ENCODE measurements around the gene ESR1. TPM values are rescaled to one million over a fixed set of nuclear protein-coding genes. Genes with fewer than 3 reads are reported as not detected.

ESR1 gene
- total and polyA plus RNA-seq, 9 of the 15 experiments (the other 6 are each of a cell fraction or from before 2014, with no cell fraction given), result 0.03 to 0.27 (median 0.08) TPM; not detected in 1

DNA sequence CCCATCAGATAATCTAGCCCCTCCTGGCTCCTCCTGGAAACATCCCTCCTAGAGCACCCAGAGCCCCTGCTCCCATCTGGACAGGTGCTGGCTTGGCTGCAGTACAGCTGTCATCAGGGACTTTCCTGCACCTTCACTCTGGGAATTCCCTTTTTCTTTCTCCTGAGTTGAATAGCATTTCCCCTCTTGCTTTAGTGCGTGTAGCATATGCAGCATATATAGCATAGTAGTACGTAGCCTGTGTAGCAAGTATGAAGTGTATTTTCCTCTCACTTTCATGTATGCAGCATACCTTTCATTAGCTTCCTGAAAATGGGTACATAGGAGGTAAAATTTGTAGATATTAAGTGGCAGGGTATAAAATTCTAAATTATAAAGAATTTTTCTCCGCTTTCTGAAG lies 352.9 kb downstream of the ESR1 start:
- FAIRE-seq (no peak), DNase-seq (ENCODE audit: extremely low read depth in 1 of 4, low spot score in 3 of 4) (no peak), ATAC-seq (no peak)
- H3K4me3 ChIP-seq, result no peak overlapping the region
- no peaks in the 10 kb centered on the region for H4K20me1 ChIP-seq (replicated peaks; ENCODE audit: control insufficient read depth, insufficient read depth, low read length)
- no TSS peak for BruUV-seq (replicated peaks)
- H3K27ac ChIP-seq (ENCODE audit: extremely low read depth, low read depth, low read length), result no peak overlapping the region
- no peaks in the 10 kb centered on the region for H3K79me2 ChIP-seq (ENCODE audit: control insufficient read depth, insufficient read depth, low read length)
- TF ChIP-seq, protein P1, sequence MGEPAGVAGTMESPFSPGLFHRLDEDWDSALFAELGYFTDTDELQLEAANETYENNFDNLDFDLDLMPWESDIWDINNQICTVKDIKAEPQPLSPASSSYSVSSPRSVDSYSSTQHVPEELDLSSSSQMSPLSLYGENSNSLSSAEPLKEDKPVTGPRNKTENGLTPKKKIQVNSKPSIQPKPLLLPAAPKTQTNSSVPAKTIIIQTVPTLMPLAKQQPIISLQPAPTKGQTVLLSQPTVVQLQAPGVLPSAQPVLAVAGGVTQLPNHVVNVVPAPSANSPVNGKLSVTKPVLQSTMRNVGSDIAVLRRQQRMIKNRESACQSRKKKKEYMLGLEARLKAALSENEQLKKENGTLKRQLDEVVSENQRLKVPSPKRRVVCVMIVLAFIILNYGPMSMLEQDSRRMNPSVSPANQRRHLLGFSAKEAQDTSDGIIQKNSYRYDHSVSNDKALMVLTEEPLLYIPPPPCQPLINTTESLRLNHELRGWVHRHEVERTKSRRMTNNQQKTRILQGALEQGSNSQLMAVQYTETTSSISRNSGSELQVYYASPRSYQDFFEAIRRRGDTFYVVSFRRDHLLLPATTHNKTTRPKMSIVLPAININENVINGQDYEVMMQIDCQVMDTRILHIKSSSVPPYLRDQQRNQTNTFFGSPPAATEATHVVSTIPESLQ (CRISPR knock-in tag; IDR thresholded peaks at IDR 0.05), result no peak
- TF ChIP-seq CBFA2T3 (IDR thresholded peaks at IDR 0.05) (no peak), TAF1 (IDR thresholded peaks at IDR 0.05; ENCODE audit: control insufficient read depth, extremely low read depth, insufficient read depth, low read length, severe bottlenecking) (no peak), MED1 (CRISPR knock-in tag; IDR thresholded peaks at IDR 0.05; ENCODE audit: borderline replicate concordance) (no peak), MCM5 (IDR thresholded peaks at IDR 0.05; ENCODE audit: low read depth) (no peak), CCAR2 (IDR thresholded peaks at IDR 0.05; ENCODE audit: low read depth, low read length) (no peak), MAZ (CRISPR knock-in tag; conservative IDR thresholded peaks at IDR 0.05 in 1 of 2, IDR thresholded peaks at IDR 0.05 in 1 of 2) (no peak), MYNN (IDR thresholded peaks at IDR 0.05) (no peak), MYNN (CRISPR knock-in tag; IDR thresholded peaks at IDR 0.05) (no peak), ZNF184 (CRISPR knock-in tag; IDR thresholded peaks at IDR 0.05) (no peak), MAFF (IDR thresholded peaks at IDR 0.05; ENCODE audit: low read length) (no peak), TEAD1 (CRISPR knock-in tag; IDR thresholded peaks at IDR 0.05) (no peak)
- TF ChIP-seq, protein P2, sequence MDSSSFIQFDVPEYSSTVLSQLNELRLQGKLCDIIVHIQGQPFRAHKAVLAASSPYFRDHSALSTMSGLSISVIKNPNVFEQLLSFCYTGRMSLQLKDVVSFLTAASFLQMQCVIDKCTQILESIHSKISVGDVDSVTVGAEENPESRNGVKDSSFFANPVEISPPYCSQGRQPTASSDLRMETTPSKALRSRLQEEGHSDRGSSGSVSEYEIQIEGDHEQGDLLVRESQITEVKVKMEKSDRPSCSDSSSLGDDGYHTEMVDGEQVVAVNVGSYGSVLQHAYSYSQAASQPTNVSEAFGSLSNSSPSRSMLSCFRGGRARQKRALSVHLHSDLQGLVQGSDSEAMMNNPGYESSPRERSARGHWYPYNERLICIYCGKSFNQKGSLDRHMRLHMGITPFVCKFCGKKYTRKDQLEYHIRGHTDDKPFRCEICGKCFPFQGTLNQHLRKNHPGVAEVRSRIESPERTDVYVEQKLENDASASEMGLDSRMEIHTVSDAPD (CRISPR knock-in tag; IDR thresholded peaks at IDR 0.05), result no peak
- TF ChIP-seq, protein P3, sequence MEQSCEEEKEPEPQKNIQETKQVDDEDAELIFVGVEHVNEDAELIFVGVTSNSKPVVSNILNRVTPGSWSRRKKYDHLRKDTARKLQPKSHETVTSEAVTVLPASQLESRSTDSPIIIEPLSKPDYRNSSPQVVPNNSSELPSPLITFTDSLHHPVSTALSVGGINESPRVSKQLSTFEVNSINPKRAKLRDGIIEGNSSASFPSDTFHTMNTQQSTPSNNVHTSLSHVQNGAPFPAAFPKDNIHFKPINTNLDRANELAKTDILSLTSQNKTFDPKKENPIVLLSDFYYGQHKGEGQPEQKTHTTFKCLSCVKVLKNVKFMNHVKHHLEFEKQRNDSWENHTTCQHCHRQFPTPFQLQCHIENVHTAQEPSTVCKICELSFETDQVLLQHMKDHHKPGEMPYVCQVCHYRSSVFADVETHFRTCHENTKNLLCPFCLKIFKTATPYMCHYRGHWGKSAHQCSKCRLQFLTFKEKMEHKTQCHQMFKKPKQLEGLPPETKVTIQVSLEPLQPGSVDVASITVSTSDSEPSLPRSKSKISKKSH (CRISPR knock-in tag; IDR thresholded peaks at IDR 0.05), result no peak
- TF ChIP-seq, protein P4, sequence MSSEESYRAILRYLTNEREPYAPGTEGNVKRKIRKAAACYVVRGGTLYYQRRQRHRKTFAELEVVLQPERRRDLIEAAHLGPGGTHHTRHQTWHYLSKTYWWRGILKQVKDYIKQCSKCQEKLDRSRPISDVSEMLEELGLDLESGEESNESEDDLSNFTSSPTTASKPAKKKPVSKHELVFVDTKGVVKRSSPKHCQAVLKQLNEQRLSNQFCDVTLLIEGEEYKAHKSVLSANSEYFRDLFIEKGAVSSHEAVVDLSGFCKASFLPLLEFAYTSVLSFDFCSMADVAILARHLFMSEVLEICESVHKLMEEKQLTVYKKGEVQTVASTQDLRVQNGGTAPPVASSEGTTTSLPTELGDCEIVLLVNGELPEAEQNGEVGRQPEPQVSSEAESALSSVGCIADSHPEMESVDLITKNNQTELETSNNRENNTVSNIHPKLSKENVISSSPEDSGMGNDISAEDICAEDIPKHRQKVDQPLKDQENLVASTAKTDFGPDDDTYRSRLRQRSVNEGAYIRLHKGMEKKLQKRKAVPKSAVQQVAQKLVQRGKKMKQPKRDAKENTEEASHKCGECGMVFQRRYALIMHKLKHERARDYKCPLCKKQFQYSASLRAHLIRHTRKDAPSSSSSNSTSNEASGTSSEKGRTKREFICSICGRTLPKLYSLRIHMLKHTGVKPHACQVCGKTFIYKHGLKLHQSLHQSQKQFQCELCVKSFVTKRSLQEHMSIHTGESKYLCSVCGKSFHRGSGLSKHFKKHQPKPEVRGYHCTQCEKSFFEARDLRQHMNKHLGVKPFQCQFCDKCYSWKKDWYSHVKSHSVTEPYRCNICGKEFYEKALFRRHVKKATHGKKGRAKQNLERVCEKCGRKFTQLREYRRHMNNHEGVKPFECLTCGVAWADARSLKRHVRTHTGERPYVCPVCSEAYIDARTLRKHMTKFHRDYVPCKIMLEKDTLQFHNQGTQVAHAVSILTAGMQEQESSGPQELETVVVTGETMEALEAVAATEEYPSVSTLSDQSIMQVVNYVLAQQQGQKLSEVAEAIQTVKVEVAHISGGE (CRISPR knock-in tag; IDR thresholded peaks at IDR 0.05), result no peak
- H2AFZ ChIP-seq (ENCODE audit: low read depth, low read length), result no peak overlapping the region
- POLR2A ChIA-PET, result no interaction called here
- no peak overlapping the region for H3K9ac ChIP-seq (ENCODE audit: insufficient read depth in 1 of 2, low read depth in 2 of 2, low read length in 2 of 2)
- in situ Hi-C loops (cut with MboI) (no loop called here), intact Hi-C loops (cut with micrococcal nuclease) (no loop called here)
- H3K9me3 ChIP-seq (replicated peaks; ENCODE audit: control insufficient read depth, insufficient read depth, low read depth, low read length), result no peaks in the 10 kb centered on the region
- CTCF ChIA-PET (ENCODE audit: low intra/inter-chr PET ratio), result no interaction called here
- H3K4me1 ChIP-seq (replicated peaks in 1 of 2; ENCODE audit: control insufficient read depth in 2 of 2, insufficient read depth in 2 of 2, low read length in 2 of 2), result no peaks in the 10 kb centered on the region
- no peaks in the 10 kb centered on the region for H3K27me3 ChIP-seq (ENCODE audit: control insufficient read depth in 2 of 2, insufficient read depth in 2 of 2, low read length in 2 of 2)
- 0% methylated on average over 3 of the region's 3 CpGs for WGBS (ENCODE audit: insufficient coverage, low coverage, missing lambda C conversion rate)
- no peak overlapping the region for H3K4me2 ChIP-seq (ENCODE audit: insufficient read depth, low read length)
- no peaks in the 10 kb centered on the region for H3K36me3 ChIP-seq (ENCODE audit: control insufficient read depth, insufficient read depth, low read length)
- H3K9me1 ChIP-seq (ENCODE audit: control insufficient read depth, insufficient read depth, low read length), result no peaks in the 10 kb centered on the region
